ENCODE measurements around the gene IRF9.

IRF9 gene, protein sequence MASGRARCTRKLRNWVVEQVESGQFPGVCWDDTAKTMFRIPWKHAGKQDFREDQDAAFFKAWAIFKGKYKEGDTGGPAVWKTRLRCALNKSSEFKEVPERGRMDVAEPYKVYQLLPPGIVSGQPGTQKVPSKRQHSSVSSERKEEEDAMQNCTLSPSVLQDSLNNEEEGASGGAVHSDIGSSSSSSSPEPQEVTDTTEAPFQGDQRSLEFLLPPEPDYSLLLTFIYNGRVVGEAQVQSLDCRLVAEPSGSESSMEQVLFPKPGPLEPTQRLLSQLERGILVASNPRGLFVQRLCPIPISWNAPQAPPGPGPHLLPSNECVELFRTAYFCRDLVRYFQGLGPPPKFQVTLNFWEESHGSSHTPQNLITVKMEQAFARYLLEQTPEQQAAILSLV

DNA sequence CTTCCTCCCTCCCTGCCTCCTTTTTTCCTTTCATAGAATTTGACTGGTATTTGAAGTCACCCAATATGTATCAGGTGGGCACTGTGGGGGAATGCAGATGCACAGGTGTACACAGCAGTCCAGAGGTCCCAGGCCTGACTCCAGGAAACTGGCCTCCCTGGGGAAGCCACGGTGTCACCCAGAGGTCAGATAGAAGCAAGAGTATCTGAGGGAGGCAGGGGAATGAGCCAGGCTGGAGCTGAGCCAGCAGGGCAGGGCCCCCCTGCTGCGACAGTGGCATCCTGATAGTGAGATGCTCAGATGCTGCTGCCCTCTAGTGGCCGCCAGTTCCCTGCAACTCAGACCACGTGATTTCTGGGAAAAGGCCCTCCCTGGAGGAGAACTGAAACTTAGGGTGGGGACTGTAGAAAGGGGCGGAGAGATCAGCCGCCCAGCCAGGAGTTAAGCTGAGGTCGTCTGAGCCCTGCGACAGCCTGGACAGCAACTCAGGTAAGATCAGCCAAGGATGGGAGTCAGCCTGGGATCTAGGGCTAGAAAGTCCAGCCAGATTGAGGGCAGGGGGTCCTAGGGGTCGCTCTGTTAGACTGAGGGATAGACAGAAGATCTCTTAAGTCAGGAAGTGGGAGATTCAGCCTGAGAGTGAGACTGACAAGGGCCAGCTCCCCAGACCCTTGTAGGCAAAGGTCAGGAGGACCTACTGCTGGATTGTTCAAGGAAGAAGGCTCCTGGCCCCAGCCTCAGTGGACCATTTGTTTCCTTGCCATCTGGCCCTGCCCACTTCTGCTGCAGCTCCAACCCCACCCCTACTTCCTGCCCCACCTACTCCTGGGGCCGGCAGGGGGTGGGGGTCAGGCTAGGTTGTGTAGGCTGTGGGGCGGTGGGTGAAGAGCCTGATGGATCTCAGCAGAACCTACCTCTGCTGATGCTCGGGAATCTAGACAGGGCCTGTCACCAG, at the start of gene IRF9:
IRF9 (plus strand) TSS at position 416 of the 955 bp plus-strand sequence. CDS start 880 bp downstream, outside the sequence.
- DNase-seq (ENCODE audit: low spot score), result peak; percentile 95

DNA sequence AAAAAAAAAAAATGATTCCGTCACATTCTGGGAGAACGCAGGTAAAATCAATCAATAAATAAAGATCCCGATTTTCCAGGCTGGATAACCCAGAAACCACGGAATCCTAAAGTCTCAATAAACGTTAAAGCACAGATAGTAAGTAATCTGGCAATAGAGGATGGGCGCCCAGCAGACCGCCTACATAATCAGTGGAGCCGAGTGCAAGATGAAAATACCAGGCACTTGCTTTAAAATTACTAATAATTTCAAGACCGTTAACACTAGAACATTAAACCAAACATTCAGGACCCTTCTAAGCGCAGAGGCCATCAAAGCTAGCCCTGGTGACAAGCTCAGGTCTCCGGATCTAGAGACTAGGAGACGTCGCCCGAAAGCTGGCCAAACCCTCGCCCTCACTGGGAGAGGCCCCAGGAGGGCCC, 47.7 kb upstream of the IRF9 start:
- DNase-seq (ENCODE audit: low spot score), result no peak

DNA sequence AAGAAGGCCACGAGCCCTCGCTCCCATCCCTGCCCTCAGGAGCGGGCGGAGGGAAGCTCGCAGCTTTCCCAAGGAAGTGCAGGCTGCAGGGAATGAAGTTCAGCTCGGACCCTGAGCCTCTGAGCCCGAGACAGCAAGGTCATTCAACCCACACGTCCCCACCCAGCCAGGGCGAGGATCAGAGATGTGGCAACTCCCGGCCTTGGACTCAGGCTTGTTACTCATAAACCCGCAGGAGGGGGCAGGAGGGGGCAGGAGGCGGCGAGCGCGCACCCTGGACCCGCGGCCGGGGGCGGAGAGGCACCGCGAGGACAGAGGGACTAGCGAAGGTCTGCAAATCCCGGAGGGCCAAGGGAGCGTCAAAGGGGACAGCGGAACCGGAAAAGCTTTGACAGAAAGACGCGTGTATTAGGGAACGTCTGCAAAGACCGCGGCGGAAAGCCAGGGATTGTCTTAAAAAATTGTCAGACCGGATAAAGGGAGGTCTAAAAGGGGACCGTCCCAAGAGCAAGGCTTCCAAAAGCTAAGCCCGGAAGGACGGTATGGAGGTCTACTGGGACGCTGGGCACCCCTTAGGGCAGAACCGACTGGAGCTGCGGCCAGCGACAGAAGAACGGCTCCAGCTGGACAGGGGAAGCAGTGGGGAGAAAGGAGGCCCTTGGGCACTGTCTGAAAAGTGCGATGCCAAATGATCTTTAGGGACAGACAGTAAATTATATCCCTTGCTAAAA, 47.1 kb upstream of the IRF9 start:
- DNase-seq (ENCODE audit: low spot score), result peak; percentile 87

DNA sequence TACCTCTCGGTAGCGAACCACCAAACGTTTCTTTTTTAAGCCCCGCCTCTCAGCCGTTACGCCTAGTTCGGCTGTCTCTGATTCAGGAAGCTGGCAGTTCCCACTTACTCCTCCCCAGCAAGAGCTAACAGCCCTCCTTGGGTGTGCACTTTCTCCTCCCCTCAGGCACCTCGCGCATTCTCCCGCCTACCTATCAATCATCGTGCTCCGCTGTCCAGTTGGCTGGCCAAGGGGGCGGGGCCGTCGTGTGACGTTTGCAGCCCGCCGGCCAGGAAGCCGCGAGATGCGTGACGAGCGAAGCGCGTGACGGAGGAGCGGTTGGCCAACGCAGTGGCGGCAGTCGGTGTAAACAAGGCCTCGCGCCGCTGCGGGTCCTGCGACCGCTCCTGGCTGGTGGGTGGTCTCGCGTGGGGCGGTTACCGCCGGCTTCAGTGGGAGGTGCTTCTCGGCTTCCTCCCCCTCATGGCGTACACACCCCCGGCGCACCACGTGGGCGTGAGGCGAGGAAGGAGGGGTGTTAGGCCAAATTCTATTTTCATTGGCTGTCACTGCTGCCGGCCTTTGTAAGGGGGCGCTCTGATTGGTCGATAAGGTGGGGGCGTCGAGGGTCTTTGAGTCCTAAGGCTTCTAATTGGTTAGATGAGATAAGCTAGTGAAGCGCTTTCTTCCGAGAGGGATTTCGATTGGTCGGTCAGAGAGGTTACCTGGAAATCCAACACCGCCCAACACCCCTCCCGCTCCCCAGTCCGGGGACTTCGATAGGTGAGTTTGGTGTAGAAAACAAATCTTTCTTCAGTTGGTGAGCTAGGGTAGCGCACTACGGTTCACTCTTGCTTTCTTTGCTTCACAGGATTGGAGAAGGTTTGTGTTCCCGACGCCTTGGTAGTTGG, 46.3 kb upstream of the IRF9 start, which contains the start of the genes DCAF11 and NRL:
DCAF11 (plus strand) TSS at position 246 of the 890 bp plus-strand sequence. CDS start 818 bp downstream, outside the sequence.
NRL (minus strand) TSS at position 418 of the 890 bp plus-strand sequence. CDS start 32,101 bp downstream, outside the sequence.
- peak; percentile 98 for DNase-seq (ENCODE audit: low spot score)

DNA sequence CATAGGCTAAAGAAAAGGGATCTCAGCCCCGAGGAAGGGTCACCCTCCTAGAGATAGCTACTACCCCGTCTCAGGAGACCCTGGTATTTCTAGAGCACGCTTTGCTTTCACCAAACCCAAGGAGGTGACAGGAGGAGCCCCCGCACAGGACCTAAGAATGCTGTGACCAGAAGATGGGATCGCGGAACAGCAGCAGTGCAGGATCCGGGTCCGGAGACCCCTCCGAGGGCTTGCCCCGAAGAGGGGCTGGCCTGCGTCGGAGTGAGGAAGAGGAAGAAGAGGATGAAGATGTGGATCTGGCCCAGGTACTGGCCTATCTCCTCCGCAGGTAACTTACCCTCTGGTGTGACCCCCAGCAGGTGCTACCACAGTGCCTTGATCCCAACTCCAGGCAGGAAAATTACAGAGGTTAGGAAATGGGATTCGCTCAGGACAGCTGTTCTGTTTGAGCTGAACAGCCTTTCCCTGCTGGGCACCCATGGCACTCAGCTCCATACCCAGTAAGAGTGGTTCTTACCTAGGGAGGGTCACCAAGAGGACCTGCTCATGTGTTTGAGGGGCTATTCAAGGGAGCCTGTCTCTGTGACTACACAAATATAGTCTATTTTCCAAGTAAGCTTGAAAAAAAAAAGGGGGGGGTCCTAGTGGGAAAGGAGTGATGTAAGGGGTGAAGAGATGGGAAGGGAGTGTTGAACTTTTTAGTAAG, 45.5 kb upstream of the IRF9 start:
- no peak for DNase-seq (ENCODE audit: low spot score)

DNA sequence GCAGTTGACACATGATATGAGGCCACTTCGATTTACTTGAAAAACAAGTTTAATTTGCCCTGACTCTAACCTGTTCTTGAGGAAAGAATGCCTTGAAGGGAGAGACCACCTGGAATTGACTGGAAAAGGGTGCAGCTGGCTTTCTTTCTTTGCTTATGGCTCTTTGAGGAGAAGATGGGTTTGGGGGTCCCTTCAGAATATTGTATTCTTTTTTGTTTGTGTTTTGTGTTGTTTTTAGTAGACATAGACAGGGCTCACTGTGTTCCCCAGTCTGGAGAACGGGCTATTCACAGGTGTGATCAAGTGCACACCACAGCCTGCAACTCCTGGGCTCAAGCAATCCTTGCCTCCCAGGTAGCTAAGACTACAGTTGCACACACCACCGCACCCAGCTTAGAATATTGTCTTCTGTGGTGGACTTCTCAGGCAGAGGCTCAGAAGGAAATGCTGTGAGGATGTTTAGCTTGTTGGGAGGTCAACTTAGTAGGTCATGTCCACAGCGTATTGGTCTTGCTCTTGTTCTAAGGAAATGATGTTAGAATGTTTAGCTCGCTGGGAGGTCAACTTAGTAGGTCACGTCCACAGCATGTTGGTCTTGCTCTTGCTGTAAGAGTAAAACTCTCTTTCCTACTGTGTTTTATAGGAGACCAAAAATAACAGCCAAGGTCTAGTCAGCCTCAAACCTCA, 44.8 kb upstream of the IRF9 start:
- DNase-seq (ENCODE audit: low spot score), result no peak

DNA sequence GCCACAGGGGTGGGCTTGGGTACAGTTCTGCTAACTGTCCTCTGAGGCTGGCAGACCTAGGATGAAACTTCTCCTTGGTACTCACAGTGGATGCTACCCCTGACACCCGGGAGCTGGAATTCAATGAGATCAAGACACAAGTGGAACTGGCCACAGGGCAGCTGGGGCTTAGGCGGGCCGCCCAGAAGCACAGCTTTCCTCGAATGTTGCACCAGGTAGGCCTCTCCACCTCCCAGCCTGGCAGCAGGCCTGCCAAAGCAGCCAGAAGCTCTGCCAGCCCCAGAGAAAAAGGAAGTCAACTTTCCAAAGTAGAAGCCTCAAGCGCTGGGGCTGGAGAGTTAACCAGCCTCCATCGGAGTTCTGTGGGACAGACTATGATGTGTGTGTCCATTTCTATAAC, 43.9 kb upstream of the IRF9 start:
- no peak for DNase-seq (ENCODE audit: low spot score)

DNA sequence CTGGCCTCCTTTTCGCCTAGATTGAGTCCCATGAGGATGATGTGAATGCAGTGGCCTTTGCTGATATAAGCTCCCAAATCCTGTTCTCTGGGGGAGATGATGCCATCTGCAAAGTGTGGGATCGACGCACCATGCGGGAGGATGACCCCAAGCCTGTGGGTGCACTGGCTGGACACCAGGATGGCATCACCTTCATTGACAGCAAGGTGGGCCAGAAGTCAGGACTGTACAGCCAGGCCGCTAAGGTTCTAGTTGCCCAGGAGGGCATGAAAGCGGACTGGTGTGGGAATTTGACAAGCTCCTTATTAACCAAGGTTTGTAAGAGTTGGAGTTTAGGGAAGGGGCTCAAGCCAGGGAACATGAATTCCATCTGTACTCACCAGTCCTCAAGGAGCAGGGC, 41.4 kb upstream of the IRF9 start:
- DNase-seq (ENCODE audit: low spot score), result no peak

DNA sequence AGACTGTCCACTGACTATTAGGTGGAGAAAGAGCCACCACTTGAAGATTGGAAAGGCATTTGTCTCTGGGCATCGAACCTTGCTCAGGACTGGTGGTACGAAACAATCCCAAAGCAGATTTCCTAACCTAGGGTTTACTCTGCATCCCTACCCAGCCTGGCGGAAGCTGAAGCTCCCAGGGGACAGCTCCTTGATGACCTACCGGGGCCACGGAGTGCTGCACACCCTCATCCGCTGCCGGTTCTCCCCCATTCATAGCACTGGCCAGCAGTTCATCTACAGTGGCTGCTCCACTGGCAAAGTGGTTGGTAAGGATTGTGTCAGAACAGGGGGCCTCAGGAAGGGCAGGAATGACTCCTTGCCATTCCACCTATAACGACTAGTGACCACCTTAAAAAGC, 39.9 kb upstream of the IRF9 start:
- no peak for DNase-seq (ENCODE audit: low spot score)

DNA sequence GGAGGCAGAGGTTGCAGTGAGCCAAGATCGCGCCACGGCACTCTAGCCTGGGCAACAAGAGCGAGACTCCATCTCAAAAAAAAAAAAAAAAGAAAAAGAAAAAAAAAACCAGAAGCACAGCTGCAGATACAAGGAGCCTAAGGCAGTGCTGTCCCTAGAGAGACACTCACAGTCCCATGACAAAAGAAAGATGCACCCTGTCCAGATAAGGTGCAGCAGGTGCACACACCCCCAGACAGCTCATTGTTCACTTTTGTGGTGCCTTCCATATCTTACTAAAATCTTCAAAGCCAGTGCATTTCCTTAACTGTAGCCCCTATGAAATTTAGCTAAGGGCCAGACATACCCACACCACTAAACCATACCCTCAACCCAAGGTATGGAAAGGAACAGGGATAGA, 38.6 kb upstream of the IRF9 start:
- DNase-seq (ENCODE audit: low spot score), result no peak

DNA sequence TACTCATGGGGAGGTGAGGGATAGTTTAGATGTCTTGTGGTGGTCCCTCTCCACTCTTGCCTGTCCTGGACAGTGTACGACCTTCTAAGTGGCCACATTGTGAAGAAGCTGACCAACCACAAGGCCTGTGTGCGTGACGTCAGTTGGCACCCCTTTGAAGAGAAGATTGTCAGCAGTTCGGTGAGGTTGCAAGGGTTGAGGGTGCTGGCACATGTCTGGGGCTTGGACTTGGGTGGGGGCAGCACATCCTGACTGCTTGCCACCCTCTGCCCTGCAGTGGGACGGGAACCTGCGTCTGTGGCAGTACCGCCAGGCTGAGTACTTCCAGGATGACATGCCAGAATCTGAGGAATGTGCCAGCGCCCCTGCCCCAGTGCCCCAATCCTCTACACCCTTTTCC, 38.2 kb upstream of the IRF9 start:
- DNase-seq (ENCODE audit: low spot score), result no peak

DNA sequence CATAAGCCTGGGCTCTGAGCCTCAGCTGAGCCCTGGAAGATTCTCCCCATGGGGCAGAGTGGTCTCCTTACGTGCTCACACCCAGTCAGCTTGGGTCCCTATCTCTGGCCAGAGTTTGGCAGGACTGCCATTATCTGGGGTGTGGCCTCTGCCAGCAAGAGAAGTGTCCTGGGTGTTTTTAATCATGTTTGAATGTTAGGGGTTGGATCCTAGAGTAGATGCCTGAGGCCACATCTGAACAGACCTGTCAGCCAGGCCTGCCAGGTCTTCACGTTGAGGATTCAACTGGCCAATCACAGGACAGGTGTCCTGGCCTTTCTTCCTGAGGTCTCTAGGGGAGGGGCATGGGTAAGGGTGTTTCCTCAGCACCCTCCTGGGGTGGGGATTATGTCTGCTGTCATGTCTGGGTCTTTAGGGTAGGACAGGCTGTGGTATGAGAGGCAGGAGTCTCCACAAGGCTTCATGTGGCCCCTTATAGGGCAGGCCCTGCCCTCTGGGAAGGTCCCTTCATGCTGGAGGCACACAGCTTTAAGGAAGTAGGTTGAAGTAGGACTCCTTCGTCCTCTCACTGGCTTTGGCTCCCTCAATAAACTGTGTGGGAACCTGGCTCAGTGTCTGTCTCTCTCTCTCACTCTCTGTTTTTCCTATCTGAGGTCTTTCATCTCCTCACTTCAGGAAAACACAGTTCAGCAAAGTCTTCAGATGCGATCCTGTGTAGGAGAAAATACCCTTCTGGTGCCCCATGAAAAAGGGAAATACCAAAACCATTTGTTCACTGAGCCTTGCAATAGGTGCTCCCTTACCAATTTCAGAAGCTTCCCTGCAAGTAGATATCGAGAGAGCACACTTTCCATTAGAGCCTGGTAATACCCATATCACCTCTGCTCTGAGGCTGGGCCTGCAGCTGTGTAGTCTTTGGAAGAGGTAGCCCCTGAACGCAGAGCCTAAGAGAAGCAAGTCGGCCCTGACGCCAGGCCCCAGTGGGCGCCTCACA, 37.3 kb upstream of the IRF9 start:
- no peak for DNase-seq (ENCODE audit: low spot score)

DNA sequence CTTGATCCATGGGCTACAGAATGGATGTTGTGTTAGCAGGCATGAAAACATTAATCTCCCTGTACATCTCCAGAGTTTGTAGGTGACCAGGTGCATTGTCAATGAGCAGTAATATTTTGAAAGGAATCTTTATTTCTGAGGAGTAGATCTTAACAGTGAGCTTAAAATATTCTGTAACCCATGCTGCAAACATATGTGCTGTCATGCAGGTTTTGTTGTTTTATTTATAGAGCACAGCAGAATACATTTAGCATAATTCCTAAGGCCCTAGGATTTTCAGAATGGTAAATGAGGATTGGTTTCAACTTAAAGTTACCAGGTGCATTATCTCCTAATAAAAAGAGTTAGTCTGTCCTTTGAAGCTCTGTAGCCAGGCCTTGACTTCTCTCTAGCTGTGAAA, 34.1 kb upstream of the IRF9 start:
- no peak for DNase-seq (ENCODE audit: low spot score)

DNA sequence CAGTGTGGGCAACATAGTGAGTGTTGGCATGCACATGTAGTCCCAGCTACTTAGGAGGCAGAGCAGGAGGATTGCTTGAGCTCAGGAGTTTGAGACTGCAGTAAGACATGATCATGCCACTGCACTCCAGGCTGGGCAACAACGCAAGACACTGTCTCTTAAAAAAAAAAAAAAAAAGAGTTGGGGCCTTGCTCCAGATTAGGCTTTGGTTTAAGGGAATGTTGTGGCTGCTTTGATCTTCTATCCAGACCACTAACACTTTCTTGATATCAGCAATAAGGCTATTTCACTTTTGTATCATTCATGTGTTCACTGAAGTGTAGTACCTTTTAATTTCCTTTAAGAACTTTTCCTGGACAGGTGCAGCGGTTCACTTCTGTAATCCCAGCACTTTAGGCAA, 33.4 kb upstream of the IRF9 start:
- no peak for DNase-seq (ENCODE audit: low spot score)

DNA sequence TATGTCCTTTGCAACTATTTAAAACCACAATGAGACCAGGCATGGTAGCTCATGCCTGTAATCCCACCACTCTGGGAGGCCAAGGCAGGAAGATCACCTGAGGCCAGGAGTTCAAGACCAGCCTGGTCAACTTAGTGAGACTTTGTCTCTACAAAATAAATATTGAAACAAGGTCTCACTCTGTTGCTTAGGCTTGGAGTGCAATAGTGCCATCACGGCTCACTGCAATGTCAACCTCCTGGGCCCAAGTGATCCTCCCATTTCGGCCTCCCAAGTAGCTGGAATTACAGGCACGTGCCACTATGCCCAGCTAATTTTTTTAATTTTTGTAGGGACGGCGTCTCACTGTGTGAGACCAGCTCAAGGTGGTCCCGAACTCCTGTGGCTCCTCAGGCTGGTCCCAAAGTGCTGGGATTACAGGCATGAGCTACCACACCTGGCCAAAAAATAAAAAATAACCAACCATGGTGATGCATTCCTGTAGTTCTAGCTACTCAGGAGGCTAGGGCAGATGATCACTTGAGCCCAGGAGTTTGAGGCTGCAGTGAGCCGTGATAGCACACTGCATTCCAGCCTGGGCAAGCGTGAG, 31.6 kb upstream of the IRF9 start:
- no peak for DNase-seq (ENCODE audit: low spot score)

DNA sequence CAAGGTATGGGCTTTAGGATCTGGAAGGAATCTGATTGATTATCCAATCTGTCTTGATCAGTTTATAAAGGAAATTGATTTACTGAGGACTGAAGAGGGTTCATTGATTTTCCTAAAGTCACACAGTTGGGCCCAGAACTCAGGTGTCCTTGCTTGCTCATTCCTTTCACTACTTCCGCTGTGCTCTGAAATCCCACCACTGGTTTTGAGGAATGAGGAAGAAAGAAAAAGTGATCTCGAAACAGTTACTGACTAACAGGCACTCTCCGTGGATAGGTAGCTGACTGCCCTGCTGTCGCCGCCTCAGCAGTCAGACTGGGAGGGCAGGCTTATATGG, 30.7 kb upstream of the IRF9 start, which contains the start of gene FITM1:
FITM1 (plus strand) TSS at position 280 of the 337 bp plus-strand sequence. CDS start 905 bp downstream, outside the sequence.
- no peak for DNase-seq (ENCODE audit: low spot score)

DNA sequence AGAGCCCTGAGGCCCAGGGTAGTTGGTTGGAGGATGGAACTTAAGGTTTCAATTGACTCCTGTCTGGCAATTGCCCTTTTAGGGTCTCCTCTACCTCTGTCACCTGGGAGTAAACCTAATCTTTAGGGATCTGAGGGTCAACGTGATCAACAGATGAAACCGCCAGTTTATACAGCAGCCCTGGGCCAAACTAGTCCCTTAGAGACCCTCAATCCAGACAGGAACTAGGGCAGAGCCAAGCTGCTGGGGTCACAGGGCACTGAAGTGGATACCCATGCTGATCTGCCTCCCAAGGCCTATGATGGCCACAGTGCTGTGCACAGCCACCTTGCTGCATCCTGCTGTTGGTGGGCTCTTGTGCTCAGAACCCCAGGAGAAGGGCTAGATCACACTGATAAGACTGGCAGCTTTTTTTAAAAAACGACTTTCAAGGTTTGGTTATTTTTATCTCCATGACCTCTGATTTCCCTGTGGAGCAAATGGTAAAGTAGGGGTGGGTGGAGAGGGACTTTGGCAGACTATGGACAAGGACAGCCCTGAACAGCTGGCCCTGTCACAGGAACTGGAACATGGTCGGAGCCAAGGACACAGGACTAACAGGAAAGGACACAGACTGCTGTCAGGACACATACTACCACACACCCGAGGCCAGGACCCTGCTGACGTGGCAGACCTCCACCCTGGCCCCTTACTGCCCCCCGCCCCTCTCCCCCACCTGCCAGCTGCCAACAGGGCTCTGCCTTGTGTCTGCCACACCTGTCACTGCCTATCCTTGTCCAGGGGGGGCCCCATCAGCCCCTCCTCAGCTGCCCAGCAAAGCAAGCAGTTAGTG, 30.1 kb upstream of the IRF9 start:
- DNase-seq (ENCODE audit: low spot score), result no peak
